Esophagus squamous epithelium (tissue), 4 donors: ENCODE data around the gene SNIP1.

ENCODE experiments used
- POLR2A ChIP-seq, 4 donors: fragments of 450-650 bp; IDR thresholded peaks; one replicate each; pipeline ENCODE4 v1.6.1; 2017; ENCODE audit warnings: antibody characterized with exemption in 4 of 4, mild to moderate bottlenecking in 4 of 4, moderate library complexity in 3 of 4
- TF ChIP-seq, protein P1 (sequence below), 6 experiments: fragments of 450-650 bp in 4 of 6; fragments of 200-600 bp in 2 of 6; sonication (generic) in 2 of 6; IDR thresholded peaks; one replicate each; pipeline ENCODE4 v1.5.1; 2016 to 2019; ENCODE audit warnings: antibody characterized with exemption in 6 of 6, mild to moderate bottlenecking in 4 of 6, moderate library complexity in 4 of 6

DNA sequence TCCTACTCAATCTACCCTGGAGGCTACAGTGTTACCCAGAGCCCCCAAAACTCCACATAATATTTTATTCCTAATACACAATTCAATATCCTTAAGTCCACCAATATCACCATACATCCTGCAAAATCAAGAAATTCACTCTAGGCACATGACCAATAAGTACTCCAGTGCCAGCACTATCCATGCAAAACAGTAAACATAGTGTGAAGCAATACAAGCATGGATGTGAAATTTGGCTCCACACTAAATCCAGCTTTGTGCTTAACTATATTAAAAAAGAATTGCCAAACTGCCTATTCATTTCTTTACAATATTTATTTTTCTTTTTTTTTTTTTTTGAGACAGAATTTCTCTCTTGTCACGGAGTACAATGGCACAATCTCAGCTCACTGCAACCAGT is 36.5 kb downstream of the SNIP1 start:
- TF ChIP-seq, protein P1, sequence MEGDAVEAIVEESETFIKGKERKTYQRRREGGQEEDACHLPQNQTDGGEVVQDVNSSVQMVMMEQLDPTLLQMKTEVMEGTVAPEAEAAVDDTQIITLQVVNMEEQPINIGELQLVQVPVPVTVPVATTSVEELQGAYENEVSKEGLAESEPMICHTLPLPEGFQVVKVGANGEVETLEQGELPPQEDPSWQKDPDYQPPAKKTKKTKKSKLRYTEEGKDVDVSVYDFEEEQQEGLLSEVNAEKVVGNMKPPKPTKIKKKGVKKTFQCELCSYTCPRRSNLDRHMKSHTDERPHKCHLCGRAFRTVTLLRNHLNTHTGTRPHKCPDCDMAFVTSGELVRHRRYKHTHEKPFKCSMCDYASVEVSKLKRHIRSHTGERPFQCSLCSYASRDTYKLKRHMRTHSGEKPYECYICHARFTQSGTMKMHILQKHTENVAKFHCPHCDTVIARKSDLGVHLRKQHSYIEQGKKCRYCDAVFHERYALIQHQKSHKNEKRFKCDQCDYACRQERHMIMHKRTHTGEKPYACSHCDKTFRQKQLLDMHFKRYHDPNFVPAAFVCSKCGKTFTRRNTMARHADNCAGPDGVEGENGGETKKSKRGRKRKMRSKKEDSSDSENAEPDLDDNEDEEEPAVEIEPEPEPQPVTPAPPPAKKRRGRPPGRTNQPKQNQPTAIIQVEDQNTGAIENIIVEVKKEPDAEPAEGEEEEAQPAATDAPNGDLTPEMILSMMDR (IDR thresholded peaks at IDR 0.05), result no peak
- no peak for TF ChIP-seq POLR2A (IDR thresholded peaks at IDR 0.05)
